ENCODE measurements around the gene ADAMTS13.

Gene ADAMTS13

DNA sequence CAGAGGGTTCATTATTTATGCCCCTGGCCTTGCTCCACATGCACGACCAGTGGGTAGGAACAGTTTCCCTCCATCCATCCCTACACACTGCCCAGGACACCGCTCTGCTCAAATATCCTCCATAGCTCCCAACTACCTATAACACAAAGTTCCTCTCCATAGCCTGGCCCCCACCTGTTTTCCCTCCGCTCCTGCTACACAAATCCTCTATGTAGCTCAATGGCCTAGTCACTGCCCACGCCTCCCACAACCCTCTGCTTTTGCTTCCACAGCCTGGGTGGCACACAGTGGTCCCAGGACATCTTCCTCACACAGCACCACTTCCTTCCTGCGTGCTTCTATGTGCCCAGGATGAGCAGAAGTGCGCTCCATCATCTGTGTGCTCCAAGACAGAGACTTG lies 24.8 kb upstream of the ADAMTS13 start:
- Histone ChIP-seq H3K27me3 (ENCODE audit: insufficient read depth, low read length) (peaks cover 5% of the 10 kb centered on the region), H3K27ac (ENCODE audit: low read depth, low read length, poor library complexity, severe bottlenecking) (no peak overlapping the region), H3K9me2 (ENCODE audit: low read depth, low read length) (no peaks in the 10 kb centered on the region), H3K4me2 (ENCODE audit: low read length) (no peak overlapping the region), H3F3A (ENCODE audit: insufficient read depth, low read length) (no peaks in the 10 kb centered on the region), H4K20me1 (ENCODE audit: insufficient read depth, low read length) (no peaks in the 10 kb centered on the region), H3K4me1 (ENCODE audit: insufficient read depth, low read length, severe bottlenecking) (no peaks in the 10 kb centered on the region), H3K4me3 (ENCODE audit: low read depth, low read length, poor library complexity, severe bottlenecking) (no peak overlapping the region), H3K36me3 (ENCODE audit: insufficient read depth, low read length) (no peaks in the 10 kb centered on the region; the same call in 1 of the 2 replicates), H3K79me2 (ENCODE audit: insufficient read depth, low read length) (no peaks in the 10 kb centered on the region), H3K9me3 (ENCODE audit: low read length) (no peaks in the 10 kb centered on the region), H2AFZ (ENCODE audit: low read length) (no peak overlapping the region), H3K9ac (ENCODE audit: low read length) (no peak overlapping the region)
- TF ChIP-seq EZH2 (IDR thresholded peaks at IDR 0.05; ENCODE audit: borderline replicate concordance, low read length) = no peak
- TF ChIP-seq, protein P1, sequence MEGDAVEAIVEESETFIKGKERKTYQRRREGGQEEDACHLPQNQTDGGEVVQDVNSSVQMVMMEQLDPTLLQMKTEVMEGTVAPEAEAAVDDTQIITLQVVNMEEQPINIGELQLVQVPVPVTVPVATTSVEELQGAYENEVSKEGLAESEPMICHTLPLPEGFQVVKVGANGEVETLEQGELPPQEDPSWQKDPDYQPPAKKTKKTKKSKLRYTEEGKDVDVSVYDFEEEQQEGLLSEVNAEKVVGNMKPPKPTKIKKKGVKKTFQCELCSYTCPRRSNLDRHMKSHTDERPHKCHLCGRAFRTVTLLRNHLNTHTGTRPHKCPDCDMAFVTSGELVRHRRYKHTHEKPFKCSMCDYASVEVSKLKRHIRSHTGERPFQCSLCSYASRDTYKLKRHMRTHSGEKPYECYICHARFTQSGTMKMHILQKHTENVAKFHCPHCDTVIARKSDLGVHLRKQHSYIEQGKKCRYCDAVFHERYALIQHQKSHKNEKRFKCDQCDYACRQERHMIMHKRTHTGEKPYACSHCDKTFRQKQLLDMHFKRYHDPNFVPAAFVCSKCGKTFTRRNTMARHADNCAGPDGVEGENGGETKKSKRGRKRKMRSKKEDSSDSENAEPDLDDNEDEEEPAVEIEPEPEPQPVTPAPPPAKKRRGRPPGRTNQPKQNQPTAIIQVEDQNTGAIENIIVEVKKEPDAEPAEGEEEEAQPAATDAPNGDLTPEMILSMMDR (IDR thresholded peaks at IDR 0.05; ENCODE audit: low read length) = no peak

GRCh38 chr9:133397895-133398294 lies 24.3 kb upstream of the ADAMTS13 start:
- H3K4me2 ChIP-seq (ENCODE audit: low read length) = no peak overlapping the region

GRCh38 chr9:133400292-133400691 lies 21.9 kb upstream of the ADAMTS13 start:
- no peak overlapping the region for H3K4me2 ChIP-seq (ENCODE audit: low read length)
- no peak overlapping the region for H3K4me3 ChIP-seq (ENCODE audit: low read depth, low read length, poor library complexity, severe bottlenecking)
- peaks cover 18% of the 10 kb centered on the region for H3K36me3 ChIP-seq (ENCODE audit: insufficient read depth, low read length)
- no peaks in the 10 kb centered on the region for H4K20me1 ChIP-seq (ENCODE audit: insufficient read depth, low read length)
- TF ChIP-seq EZH2 (IDR thresholded peaks at IDR 0.05; ENCODE audit: borderline replicate concordance, low read length) = no peak
- TF ChIP-seq, protein P1 (IDR thresholded peaks at IDR 0.05; ENCODE audit: low read length) = no peak
- no peaks in the 10 kb centered on the region for H3K79me2 ChIP-seq (ENCODE audit: insufficient read depth, low read length)
- no peaks in the 10 kb centered on the region for H3K9me2 ChIP-seq (ENCODE audit: low read depth, low read length)
- H3K27ac ChIP-seq (ENCODE audit: low read depth, low read length, poor library complexity, severe bottlenecking) = no peak overlapping the region
- H3K9me3 ChIP-seq (ENCODE audit: low read length) = no peaks in the 10 kb centered on the region
- no peak overlapping the region for H2AFZ ChIP-seq (ENCODE audit: low read length)
- H3K27me3 ChIP-seq (ENCODE audit: insufficient read depth, low read length) = peaks cover 5% of the 10 kb centered on the region
- H3K4me1 ChIP-seq (ENCODE audit: insufficient read depth, low read length, severe bottlenecking) = no peaks in the 10 kb centered on the region
- no peak overlapping the region for H3K9ac ChIP-seq (ENCODE audit: low read length)
- no peaks in the 10 kb centered on the region for H3F3A ChIP-seq (ENCODE audit: insufficient read depth, low read length)

More at GRCh38 chr9:133397895-133398294, 24.3 kb upstream of the ADAMTS13 start:
- Histone ChIP-seq H3K79me2 (ENCODE audit: insufficient read depth, low read length) (no peaks in the 10 kb centered on the region), H3K9me3 (ENCODE audit: low read length) (no peaks in the 10 kb centered on the region), H3K27ac (ENCODE audit: low read depth, low read length, poor library complexity, severe bottlenecking) (no peak overlapping the region), H3K4me3 (ENCODE audit: low read depth, low read length, poor library complexity, severe bottlenecking) (no peak overlapping the region), H2AFZ (ENCODE audit: low read length) (no peak overlapping the region), H3K9ac (ENCODE audit: low read length) (no peak overlapping the region), H3K27me3 (ENCODE audit: insufficient read depth, low read length) (peaks cover 5% of the 10 kb centered on the region), H3F3A (ENCODE audit: insufficient read depth, low read length) (no peaks in the 10 kb centered on the region), H3K9me2 (ENCODE audit: low read depth, low read length) (no peaks in the 10 kb centered on the region), H4K20me1 (ENCODE audit: insufficient read depth, low read length) (no peaks in the 10 kb centered on the region), H3K36me3 (ENCODE audit: insufficient read depth, low read length) (peaks cover 1% of the 10 kb centered on the region), H3K4me1 (ENCODE audit: insufficient read depth, low read length, severe bottlenecking) (no peaks in the 10 kb centered on the region)
- TF ChIP-seq, protein P1 (IDR thresholded peaks at IDR 0.05; ENCODE audit: low read length) = no peak
- no peak for TF ChIP-seq EZH2 (IDR thresholded peaks at IDR 0.05; ENCODE audit: borderline replicate concordance, low read length)
